Activated naive CD4-positive, alpha-beta T cell treated with anti-CD3 and anti-CD28 coated beads, Interleukin-2, amount 50 U/mL, for 24 hours (primary cell): ENCODE data around the gene TRPC4.

Experiments used
- H3K27ac Mint-ChIP-seq: one replicate; pipeline ENCODE4 v1.8.0; 2021; ENCODE audit warnings: mild to moderate bottlenecking, mixed read lengths
- H3K27me3 Mint-ChIP-seq: one replicate; pipeline ENCODE4 v1.8.0; 2021; ENCODE audit warnings: mixed read lengths
- H3K36me3 Mint-ChIP-seq: one replicate; pipeline ENCODE4 v1.8.0; 2021; ENCODE audit warnings: mixed read lengths
- H3K4me1 Mint-ChIP-seq: one replicate; pipeline ENCODE4 v1.8.0; 2021; ENCODE audit warnings: mixed read lengths
- H3K4me3 Mint-ChIP-seq: one replicate; pipeline ENCODE4 v1.8.0; 2021; ENCODE audit warnings: mild to moderate bottlenecking, mixed read lengths
- H3K9me3 Mint-ChIP-seq: one replicate; pipeline ENCODE4 v1.8.0; 2021; ENCODE audit warnings: mixed read lengths

The TRPC4 gene

DNA sequence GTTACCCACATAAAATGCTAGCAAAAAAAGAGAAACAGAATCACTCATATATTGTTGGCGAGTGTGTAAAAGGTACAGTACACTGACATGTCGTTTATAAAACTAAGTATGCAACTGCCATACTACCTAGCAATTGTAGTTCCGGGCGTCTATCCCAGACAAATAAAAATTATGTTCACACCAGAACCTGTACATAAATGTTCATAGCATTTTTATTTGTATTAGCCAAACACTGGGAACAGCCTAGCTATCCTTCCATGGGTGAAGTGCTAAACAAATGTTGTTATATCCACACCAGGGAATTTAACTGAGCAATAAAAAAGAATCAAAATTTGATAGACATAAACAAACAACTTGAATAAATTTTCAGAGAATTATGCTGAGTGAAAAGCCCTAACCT is 242.1 kb downstream of the TRPC4 start:
- H3K9me3 Mint-ChIP-seq = peaks cover 5% of the 10 kb centered on the region
- H3K27me3 Mint-ChIP-seq = peaks cover 1% of the 10 kb centered on the region
- no peak overlapping the region for H3K4me3 Mint-ChIP-seq
- H3K27ac Mint-ChIP-seq = no peak overlapping the region
- H3K4me1 Mint-ChIP-seq = no peaks in the 10 kb centered on the region
- H3K36me3 Mint-ChIP-seq = no peaks in the 10 kb centered on the region

DNA sequence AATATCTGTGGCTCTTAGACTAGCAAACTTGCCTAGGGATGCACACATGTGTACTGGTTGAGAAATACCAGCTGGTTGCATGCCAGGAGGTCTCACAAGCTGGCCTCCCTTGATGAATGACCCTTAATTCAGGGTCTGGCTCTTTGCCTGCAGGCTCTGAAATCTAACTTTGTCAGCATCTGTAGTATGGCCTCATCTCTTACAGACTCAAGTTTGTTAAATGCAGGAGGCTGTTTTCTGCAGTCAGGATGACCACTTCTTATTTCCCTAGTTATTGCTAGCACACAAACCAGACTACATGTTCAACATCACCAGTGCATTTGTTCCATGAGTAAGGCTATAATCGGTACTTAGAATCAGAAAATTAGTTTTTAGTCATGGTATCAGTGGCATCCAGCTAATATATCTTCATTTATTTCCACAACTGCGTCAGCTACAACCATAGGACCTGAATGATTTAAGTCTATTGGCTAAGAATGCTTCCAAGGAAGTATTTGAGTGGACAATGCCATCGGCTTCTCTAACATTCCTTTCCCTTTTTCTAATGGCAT is 247.7 kb downstream of the TRPC4 start:
- Mint-ChIP-seq H3K27ac (no peak overlapping the region), H3K4me3 (no peak overlapping the region), H3K4me1 (no peaks in the 10 kb centered on the region), H3K27me3 (no peaks in the 10 kb centered on the region), H3K36me3 (no peaks in the 10 kb centered on the region), H3K9me3 (peaks cover under 1% of the 10 kb centered on the region)

DNA sequence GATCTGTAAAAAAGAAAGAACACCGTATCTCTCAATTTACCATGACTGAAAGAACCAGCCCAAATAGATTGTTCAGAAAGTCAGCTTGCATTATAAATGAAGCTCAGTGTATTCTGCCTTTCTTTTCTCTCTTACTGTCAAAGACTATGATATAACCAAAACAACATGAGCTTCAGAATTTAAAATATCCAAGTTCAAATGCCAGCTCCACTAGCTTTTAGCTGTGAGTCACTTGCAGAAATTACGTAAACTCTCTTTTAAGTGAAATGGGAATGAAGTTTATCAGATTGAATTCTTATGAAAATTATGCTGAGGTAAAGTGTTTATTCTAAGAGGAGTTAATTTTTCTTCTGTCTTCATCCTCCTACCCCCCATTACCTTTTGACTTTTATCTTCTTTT is 251.0 kb downstream of the TRPC4 start:
- no peaks in the 10 kb centered on the region for H3K4me1 Mint-ChIP-seq
- H3K27ac Mint-ChIP-seq = no peak overlapping the region
- H3K4me3 Mint-ChIP-seq = no peak overlapping the region
- H3K9me3 Mint-ChIP-seq = no peaks in the 10 kb centered on the region
- H3K36me3 Mint-ChIP-seq = no peaks in the 10 kb centered on the region
- H3K27me3 Mint-ChIP-seq = no peaks in the 10 kb centered on the region

GRCh38 chr13:37617173-37617572 is 252.4 kb downstream of the TRPC4 start:
- no peaks in the 10 kb centered on the region for H3K36me3 Mint-ChIP-seq
- no peaks in the 10 kb centered on the region for H3K27me3 Mint-ChIP-seq
- no peaks in the 10 kb centered on the region for H3K4me1 Mint-ChIP-seq
- no peak overlapping the region for H3K4me3 Mint-ChIP-seq
- no peak overlapping the region for H3K27ac Mint-ChIP-seq
- H3K9me3 Mint-ChIP-seq = peaks cover 3% of the 10 kb centered on the region

GRCh38 chr13:37616131-37616530 is 253.4 kb downstream of the TRPC4 start:
- no peak overlapping the region for H3K27ac Mint-ChIP-seq
- H3K4me1 Mint-ChIP-seq = no peaks in the 10 kb centered on the region
- no peaks in the 10 kb centered on the region for H3K27me3 Mint-ChIP-seq
- H3K36me3 Mint-ChIP-seq = no peaks in the 10 kb centered on the region
- peaks cover 3% of the 10 kb centered on the region for H3K9me3 Mint-ChIP-seq
- no peak overlapping the region for H3K4me3 Mint-ChIP-seq

DNA sequence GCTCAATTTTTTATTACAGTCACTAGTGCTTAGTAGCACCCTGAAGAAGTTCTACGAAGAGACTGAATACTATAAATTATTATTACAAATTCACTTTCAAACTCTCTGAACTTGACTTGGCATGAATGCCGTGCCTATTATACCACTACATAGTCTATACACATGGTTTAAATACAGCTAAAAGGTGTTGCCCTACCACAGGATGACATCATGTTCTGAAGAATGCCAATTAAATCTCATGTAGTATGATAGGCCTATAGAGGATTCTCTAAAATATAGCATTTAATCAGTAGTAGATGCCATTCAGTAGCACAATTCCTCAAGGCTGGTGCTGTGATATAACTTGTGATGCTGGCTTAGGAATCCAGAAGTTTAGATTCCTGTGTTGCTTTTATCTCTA is 254.3 kb downstream of the TRPC4 start:
- no peaks in the 10 kb centered on the region for H3K36me3 Mint-ChIP-seq
- H3K9me3 Mint-ChIP-seq = peaks cover 3% of the 10 kb centered on the region
- no peaks in the 10 kb centered on the region for H3K27me3 Mint-ChIP-seq
- no peak overlapping the region for H3K4me3 Mint-ChIP-seq
- H3K4me1 Mint-ChIP-seq = no peaks in the 10 kb centered on the region
- H3K27ac Mint-ChIP-seq = no peak overlapping the region

DNA sequence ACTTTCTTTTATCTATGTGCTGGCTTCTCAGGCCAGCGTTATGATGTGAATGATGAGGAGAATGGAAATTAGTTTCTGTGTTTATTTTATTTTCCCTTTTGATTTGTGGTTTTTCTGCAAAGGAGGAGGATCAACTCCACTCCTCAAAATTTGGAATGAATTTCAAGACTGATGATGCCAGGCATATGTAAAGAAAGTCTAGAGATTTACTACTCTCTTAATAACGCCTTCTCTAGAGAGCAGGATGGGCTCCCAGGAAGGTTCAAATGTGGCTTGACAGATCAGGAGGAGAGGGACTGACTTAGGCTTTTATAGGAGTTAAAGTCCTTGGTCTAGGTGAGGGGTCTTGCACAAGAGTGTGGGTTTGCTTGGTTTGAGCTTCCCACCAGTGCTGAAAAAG is 255.9 kb downstream of the TRPC4 start:
- H3K4me3 Mint-ChIP-seq = no peak overlapping the region
- H3K27ac Mint-ChIP-seq = no peak overlapping the region
- H3K4me1 Mint-ChIP-seq = no peaks in the 10 kb centered on the region
- no peaks in the 10 kb centered on the region for H3K36me3 Mint-ChIP-seq
- no peaks in the 10 kb centered on the region for H3K27me3 Mint-ChIP-seq
- peaks cover 3% of the 10 kb centered on the region for H3K9me3 Mint-ChIP-seq

DNA sequence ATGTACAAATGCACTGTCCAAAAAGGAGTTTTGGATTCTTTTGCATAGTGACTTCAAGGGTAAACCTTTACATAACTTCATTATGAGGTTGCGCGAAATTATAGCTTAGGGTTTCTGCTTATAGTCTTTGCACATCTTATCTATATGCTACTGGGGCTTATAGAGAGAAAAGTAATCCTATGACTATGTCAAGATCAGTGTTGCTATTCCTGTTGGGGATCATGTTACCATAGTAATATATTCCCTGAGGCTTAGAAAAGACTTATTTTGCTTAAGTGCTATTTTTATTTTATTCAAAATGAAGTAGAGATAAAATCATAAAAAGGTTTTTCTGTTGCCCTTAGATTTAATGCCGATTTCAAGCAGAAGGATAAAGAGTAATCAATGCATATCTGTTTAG is 256.3 kb downstream of the TRPC4 start:
- Mint-ChIP-seq H3K9me3 (peaks cover 3% of the 10 kb centered on the region), H3K27ac (no peak overlapping the region), H3K27me3 (no peaks in the 10 kb centered on the region), H3K4me1 (no peaks in the 10 kb centered on the region), H3K4me3 (no peak overlapping the region), H3K36me3 (no peaks in the 10 kb centered on the region)

- no peak overlapping the region for H3K4me3 Mint-ChIP-seq
Measured at GRCh38 chr13:37608750-37609339, 260.7 kb downstream of the TRPC4 start.

DNA sequence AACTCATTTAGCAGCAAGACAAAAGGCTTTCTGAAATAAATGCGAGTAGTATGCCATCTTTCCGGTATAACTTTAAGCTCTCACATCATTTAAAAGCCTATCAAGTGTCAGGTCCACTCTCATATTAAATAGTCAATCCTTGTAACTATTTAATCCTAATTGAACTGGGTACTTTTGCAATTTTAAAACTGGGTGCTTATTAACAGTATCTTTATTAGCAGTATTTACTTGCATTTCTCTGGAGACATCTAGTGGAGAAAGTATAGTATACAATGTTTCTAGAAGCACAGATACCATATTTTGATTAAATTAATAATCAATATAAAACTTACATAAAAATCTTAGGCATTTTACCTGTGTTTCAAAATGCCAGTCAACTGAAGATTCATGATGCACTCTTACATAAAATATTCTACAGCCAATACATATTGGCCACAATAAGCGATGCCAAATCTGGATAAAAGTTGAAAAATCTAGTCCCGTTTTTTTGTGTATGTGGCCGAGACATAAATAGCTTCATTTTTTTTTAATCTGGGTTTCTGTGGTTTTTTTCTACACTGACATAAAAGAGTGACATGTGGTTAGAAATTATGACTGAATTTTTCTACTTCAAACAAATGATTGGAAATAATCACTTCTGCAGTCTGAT is 266.7 kb downstream of the TRPC4 start:
- Mint-ChIP-seq H3K36me3 (no peaks in the 10 kb centered on the region), H3K27me3 (no peaks in the 10 kb centered on the region), H3K9me3 (no peaks in the 10 kb centered on the region)

More at GRCh38 chr13:37608750-37609339, 260.7 kb downstream of the TRPC4 start:
- Mint-ChIP-seq H3K27ac (no peak overlapping the region), H3K4me1 (no peaks in the 10 kb centered on the region), H3K36me3 (no peaks in the 10 kb centered on the region), H3K9me3 (peaks cover 3% of the 10 kb centered on the region), H3K27me3 (no peaks in the 10 kb centered on the region)

GRCh38 chr13:37601648-37602440 is 267.7 kb downstream of the TRPC4 start:
- Mint-ChIP-seq H3K4me1 (no peaks in the 10 kb centered on the region), H3K27ac (no peak overlapping the region), H3K36me3 (no peaks in the 10 kb centered on the region), H3K9me3 (no peaks in the 10 kb centered on the region), H3K27me3 (no peaks in the 10 kb centered on the region), H3K4me3 (no peak overlapping the region)

More for the DNA sequence above, 266.7 kb downstream of the TRPC4 start:
- no peaks in the 10 kb centered on the region for H3K4me1 Mint-ChIP-seq
- no peak overlapping the region for H3K27ac Mint-ChIP-seq
- no peak overlapping the region for H3K4me3 Mint-ChIP-seq

GRCh38 chr13:37599519-37599918 is 270.1 kb downstream of the TRPC4 start:
- H3K27ac Mint-ChIP-seq = no peak overlapping the region
- H3K4me1 Mint-ChIP-seq = no peaks in the 10 kb centered on the region

DNA sequence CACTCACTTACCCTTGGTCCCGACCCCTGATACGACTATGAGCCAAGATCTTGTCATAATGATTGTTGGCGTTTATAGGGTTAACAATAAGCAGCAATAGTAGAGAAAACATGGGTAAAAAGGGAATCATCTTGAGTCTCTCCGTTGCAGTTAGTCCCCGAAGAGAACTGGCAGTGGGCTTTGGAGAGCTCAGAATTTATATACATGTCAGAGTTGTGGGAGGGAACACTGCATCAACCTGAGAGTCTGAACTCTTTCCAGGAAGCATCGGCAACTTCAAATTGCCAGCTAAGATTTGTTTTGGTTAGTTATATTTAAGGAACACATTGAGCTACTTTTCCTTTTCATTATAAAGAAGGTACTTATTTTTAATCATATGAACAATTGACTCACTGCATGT is 271.0 kb downstream of the TRPC4 start, which contains the start of gene POSTN:
POSTN (minus strand) TSS at position 172 of the 400 bp plus-strand sequence; CDS start at position 130, 42 bp downstream.
- Mint-ChIP-seq H3K4me3 (no peak within 1 kb of the TSS), H3K36me3 (no peaks in the 10 kb centered on the region)

More at GRCh38 chr13:37599519-37599918, 270.1 kb downstream of the TRPC4 start:
- no peak overlapping the region for H3K4me3 Mint-ChIP-seq
- no peaks in the 10 kb centered on the region for H3K36me3 Mint-ChIP-seq
- no peaks in the 10 kb centered on the region for H3K9me3 Mint-ChIP-seq
- no peaks in the 10 kb centered on the region for H3K27me3 Mint-ChIP-seq

GRCh38 chr13:37597477-37598025 is 272.0 kb downstream of the TRPC4 start:
- H3K4me3 Mint-ChIP-seq = no peak overlapping the region
- H3K27ac Mint-ChIP-seq = no peak overlapping the region
- H3K27me3 Mint-ChIP-seq = no peaks in the 10 kb centered on the region
- no peaks in the 10 kb centered on the region for H3K36me3 Mint-ChIP-seq
- no peaks in the 10 kb centered on the region for H3K4me1 Mint-ChIP-seq
- no peaks in the 10 kb centered on the region for H3K9me3 Mint-ChIP-seq

More for the DNA sequence above, 271.0 kb downstream of the TRPC4 start, which contains the start of gene POSTN:
- no peaks in the 10 kb centered on the region for H3K4me1 Mint-ChIP-seq
- H3K27me3 Mint-ChIP-seq = no peaks in the 10 kb centered on the region
- H3K9me3 Mint-ChIP-seq = no peaks in the 10 kb centered on the region
- H3K27ac Mint-ChIP-seq = no peak within 1 kb of the TSS

GRCh38 chr13:37596805-37597204 is 272.8 kb downstream of the TRPC4 start:
- Mint-ChIP-seq H3K27me3 (no peaks in the 10 kb centered on the region), H3K9me3 (no peaks in the 10 kb centered on the region), H3K4me1 (no peaks in the 10 kb centered on the region), H3K27ac (no peak overlapping the region), H3K4me3 (no peak overlapping the region), H3K36me3 (no peaks in the 10 kb centered on the region)
